ENCODE data around the gene JAML.
"Not testable (repeated sequence)": the region's sequence is repeated elsewhere in the genome, so short reads cannot be mapped to it uniquely, and the experiment has no call there.

The JAML gene

DNA sequence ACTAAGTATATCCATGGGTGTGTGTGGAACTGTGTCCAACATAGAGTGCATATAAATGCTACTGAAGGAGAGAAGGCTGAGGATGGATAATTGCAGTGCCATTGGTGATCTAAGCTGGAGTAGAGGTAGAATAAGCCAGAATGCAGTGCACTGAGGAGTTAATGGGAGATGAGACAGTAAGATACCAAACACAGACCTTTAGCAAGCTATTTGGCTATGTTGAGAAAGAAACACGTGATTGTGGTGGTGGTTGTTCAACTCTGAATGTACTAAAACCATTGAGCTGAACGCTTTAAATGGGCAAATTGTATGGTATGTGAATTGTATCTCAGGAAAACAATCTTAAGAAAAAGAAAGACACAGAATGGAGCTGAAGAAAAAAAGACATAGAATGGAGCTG, 22.8 kb downstream of the JAML start:
- no peak for TF ChIP-seq ZNF274 (IDR thresholded peaks at IDR 0.05; ENCODE audit: low read depth, low read length)
- H3K4me3 ChIP-seq (ENCODE audit: low read length), result no peak overlapping the region

GRCh38 chr11:118200901-118201680, 23.7 kb downstream of the JAML start:
- no peak overlapping the region for H3K4me3 ChIP-seq (ENCODE audit: low read length)
- no peak for TF ChIP-seq ZNF274 (IDR thresholded peaks at IDR 0.05; ENCODE audit: low read depth, low read length)

DNA sequence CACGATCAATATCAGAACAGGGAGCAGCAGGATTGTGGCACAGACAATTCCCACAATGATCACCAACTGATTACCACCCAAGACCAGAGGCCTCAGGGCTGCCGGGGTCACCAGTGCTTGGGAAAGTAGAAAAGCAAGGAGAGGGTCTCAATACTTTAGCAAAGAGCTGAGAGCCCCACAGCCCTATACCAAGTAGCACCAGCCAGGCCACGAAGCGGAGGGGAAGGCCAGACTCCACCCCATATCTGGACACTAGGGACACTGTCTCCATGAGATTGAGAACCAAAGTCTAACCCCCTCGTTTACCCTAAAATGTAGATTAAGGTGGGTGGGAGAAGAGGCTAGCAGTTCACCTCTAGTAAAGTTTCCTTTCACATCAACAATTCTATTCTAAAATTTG, 24.3 kb downstream of the JAML start:
- no peak overlapping the region for H3K4me3 ChIP-seq (ENCODE audit: low read length)
- no peak for TF ChIP-seq ZNF274 (IDR thresholded peaks at IDR 0.05; ENCODE audit: low read depth, low read length)

DNA sequence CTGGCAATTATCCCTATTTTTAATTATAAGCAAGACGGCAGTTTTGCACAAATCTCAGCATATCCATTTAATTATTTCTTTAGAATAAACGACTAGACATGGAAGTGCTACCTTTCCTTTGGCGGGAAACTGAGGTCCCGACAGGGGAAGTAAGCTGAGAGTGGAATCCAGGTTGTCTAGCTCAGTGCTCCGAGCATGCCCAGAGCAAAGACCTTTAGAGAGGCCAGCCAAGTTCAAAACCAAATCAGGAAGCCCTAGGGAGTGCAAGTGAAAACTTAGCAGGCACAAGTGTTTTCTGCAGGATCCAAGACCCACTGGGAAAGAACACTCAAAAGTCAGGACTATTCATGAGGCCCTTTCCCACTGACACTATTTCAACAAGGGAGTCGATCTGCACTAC, 25.7 kb downstream of the JAML start:
- no peak for TF ChIP-seq ZNF274 (IDR thresholded peaks at IDR 0.05; ENCODE audit: low read depth, low read length)

DNA sequence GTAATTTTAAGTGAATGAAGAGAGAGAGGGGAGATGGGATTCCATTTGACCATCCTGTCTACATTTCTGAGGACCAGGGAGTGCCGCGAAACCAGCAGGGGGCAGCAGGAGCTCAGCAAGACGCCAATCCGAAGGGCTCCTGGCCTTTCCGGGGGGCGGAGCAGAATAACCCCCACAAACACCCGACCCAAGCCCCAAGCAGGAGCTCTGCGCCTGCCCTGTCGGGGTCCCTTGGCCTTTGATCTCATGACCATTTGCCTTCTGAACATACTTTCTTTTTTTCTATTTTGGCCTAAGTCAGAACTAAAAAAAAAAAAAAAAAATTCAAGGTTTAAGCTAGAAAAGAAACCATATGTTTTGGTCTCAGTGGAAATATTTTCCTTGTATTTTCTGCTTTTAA, 26.4 kb downstream of the JAML start:
- H3K4me3 ChIP-seq (ENCODE audit: low read length), result no peak overlapping the region
- no peak for TF ChIP-seq ZNF274 (IDR thresholded peaks at IDR 0.05; ENCODE audit: low read depth, low read length)

More for the DNA sequence above, 25.7 kb downstream of the JAML start:
- H3K4me3 ChIP-seq (ENCODE audit: low read length), result no peak overlapping the region

GRCh38 chr11:118194835-118195627, 29.8 kb downstream of the JAML start:
- no peak for TF ChIP-seq ZNF274 (IDR thresholded peaks at IDR 0.05; ENCODE audit: low read depth, low read length)
- no peak overlapping the region for H3K4me3 ChIP-seq (ENCODE audit: low read length)

GRCh38 chr11:118193910-118194566, 30.8 kb downstream of the JAML start:
- H3K4me3 ChIP-seq (ENCODE audit: low read length), result no peak overlapping the region

GRCh38 chr11:118192817-118193216, 32.0 kb downstream of the JAML start:
- H3K4me3 ChIP-seq (ENCODE audit: low read length), result not testable (repeated sequence)

More at GRCh38 chr11:118193910-118194566, 30.8 kb downstream of the JAML start:
- no peak for TF ChIP-seq ZNF274 (IDR thresholded peaks at IDR 0.05; ENCODE audit: low read depth, low read length)

DNA sequence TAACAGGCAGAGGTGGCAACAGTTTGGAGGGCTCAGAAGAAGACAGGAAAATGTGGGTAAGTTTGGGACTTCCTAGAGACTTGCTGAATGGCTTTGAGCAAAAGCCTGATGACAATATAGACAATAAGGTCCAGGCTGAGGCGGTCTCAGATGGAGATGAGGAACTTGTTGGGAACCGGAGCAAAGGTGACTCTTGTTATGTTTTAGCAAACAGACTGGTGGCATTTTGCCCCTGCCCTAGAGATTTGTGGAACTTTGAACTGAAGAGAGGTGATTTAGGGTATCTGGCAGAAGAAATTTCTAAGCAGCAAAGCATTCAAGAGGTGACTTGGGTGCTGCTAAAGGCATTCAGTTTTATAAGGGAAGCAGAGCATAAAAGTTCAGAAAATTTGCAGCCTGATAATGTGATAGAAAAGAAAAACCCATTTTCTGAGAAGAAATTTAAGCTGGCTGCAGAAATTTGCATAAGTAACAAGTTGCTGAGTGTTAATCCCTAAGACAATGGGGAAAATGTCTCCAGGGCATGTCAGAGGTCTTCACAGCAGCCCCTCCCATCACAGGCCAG, 33.8 kb downstream of the JAML start:
- not testable (repeated sequence) for H3K4me3 ChIP-seq (ENCODE audit: low read length)

GRCh38 chr11:118186346-118187107, 38.3 kb downstream of the JAML start:
- no peak for TF ChIP-seq ZNF274 (IDR thresholded peaks at IDR 0.05; ENCODE audit: low read depth, low read length)
- no peak overlapping the region for H3K4me3 ChIP-seq (ENCODE audit: low read length)

DNA sequence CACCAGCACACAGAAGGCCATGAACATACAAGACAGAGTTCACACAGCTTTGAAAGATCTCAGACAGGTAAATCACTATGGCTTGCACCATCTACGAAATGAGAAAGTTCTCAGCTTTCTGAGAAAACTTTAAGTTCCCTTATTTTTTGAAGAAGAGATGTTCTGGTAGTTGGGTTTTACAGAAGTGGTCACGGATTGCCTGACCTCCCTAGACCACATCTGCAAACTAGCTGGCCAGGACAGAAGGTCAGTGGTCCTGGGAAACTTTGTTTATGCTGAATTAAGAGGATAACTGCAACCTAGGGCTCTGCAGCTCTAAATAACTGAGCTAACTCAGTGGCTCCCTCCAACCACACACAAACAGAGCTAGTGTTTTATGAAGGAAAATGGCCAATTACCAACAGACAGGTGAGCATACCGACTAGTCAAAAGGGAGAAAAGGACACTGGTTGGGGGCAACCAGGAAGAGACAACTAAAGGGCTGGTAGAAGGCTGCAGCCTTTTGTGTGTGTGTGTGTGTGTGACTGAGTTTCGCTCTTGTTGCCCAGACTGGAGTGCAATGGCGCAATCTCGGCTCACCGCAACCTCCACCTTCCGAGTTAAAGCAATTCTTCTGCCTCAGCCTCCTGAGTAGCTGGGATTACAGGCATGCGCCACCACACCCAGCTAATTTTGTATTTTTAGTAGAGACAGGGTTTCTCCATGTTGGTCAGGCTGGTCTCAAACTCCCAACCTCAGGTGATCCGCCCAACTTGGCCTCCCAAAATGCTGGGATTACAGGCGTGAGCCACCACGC, 39.8 kb downstream of the JAML start:
- H3K4me3 ChIP-seq (ENCODE audit: low read length), result no peak overlapping the region
- TF ChIP-seq ZNF274 (IDR thresholded peaks at IDR 0.05; ENCODE audit: low read depth, low read length), result no peak

DNA sequence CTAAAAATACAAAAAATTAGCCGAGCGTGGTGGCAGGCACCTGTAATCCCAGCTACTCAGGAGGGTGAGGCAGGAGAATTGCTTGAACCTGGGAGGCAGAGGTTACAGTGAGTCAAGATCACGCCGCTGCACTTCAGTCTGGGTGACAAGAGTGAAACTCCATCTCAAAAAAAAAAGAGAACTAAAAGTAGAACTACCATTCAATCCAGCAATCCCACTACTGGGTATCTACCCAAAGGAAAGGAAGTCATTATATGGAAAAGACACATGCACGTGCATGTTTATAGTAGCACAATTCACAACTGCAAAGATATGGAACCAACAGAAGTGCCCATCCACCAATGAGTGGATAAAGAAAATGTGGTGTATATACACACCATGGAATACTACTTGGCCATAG, 41.1 kb downstream of the JAML start:
- not testable (repeated sequence) for H3K4me3 ChIP-seq (ENCODE audit: low read length)

DNA sequence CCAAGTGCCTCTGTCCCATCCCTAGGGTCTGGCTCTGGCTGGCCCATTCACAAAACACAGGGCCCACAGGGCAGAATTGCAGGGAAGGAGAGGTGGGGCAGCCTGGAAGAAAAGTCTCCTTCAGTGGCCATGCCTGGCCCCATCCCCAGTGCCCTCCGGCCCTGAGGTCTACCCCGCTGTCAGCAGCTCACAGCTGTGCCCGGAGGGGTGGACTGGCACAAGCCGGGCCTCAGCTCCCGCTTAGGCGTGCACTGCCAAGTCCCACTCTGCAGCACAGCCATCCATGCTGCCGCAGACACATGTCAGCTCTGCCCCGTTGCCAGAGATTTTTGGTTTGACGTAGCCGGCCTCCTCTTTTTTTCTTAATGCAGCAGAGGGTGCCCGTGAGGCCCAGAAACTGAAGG, 44.5 kb downstream of the JAML start:
- no peak overlapping the region for H3K4me3 ChIP-seq (ENCODE audit: low read length)
- no peak for TF ChIP-seq ZNF274 (IDR thresholded peaks at IDR 0.05; ENCODE audit: low read depth, low read length)
